GM19395 (cell line): ENCODE results near the gene ITSN2.

Source experiments
- ATAC-seq: cut with Tn5 transposase; IDR thresholded peaks from one replicate; pipeline ENCODE4 v1.9.1; 2021; ENCODE audit warnings: mild to moderate bottlenecking, moderate library complexity; ENCODE audit not compliant: unreplicated experiment

ITSN2 gene

DNA sequence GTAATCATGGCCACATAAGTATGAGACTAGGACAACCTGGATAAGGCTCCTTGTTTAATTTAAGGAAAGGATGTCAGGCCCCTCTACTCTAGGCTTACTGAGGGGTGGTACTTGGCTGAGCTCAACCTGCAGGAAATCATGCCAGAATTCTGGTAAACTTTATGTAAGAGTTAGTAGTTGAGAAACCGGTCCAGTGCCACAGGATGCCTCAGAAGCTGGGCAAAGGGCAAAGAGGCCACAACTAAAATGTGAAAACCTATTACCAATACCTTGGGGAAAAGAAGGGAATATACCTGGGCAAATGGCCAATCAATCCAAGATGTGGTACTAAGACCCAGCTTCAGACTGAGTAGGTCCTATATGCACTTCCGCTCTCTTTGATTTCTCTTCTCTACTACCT lies 86.7 kb downstream of the ITSN2 start:
- ATAC-seq = no peak

DNA sequence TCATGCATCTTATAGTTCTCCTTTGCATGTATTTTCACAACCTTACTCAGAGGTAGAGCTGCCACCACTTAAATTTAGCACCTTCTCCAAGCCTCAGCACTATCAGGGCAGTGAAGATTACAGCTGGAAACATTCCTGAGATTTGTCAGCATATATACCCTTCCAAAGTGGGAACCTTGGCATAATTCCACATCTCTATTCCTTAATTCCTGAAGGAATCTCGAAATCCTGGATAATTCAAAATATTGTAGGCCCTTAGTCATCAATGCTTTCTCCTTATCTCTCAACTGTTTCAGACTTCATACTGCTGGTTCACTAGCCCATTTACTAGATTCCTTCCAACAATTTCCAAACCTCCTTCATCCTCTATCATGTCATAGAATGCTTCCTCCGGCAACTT lies 87.4 kb downstream of the ITSN2 start:
- no peak for ATAC-seq

DNA sequence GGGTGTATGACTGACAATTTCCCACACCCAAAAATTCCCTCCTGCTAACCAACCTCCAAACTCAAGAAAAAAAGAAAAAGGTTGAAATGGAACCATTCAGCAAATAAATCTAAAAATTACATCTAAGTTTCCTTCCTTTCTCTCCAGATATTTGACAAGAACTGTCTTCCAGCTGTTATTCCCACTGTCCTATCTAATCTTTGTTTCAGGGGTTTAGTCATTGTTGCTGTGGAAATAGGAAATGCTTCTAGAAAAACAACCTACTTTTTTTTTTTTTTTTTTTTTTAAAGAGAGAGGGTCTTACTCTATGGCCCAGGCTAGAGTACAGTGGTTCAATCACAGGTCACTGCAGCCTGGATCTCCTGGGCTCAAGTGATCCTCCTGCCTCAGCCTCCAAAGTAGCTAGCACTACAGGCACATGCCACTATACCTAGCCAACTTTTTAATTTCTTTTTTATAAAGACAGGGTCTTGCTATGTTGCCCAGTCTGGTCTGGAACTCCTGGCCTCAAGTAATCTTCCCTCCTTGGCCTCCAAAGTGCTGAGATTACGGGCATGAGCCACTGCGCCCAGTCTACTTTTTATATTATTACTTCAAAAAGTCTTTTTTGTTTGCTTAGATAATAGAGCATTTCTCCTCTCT lies 88.1 kb downstream of the ITSN2 start:
- no peak for ATAC-seq

DNA sequence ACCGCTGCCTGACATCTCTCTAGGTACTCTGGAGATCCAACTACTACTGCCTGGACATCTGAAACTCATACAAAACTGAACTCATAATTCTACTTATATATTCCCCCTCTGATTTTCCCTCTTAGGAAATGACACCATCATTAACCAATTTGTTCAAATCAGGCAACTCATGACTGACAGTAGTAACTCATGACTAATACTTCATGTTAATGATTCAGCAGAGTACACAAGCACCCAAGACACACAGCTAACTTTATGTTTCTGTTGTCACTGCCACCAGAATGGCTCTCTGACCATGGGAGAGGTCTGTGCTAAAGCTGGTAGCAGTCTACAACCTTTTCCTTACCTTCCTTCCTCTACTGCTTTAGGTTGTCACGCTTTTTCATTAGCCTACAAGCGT lies 91.1 kb downstream of the ITSN2 start:
- no peak for ATAC-seq

DNA sequence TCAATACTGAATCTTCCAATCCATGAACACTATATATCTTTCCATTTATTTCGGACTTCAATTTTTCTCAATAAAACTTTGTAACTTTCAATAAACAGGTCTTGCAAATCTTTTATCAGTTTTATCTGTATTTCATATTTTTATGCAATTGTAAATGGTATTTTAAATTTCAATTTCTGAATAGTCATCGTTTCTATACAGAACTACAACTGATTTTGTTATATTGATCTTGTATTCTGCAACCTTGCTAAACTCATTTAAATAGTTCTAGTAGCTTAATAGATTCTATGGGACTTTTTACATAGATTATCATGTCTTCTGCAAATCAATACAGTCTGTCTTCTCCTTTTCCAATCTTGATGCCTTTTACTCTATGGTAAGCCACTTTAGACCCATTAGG lies 95.1 kb downstream of the ITSN2 start:
- no peak for ATAC-seq

DNA sequence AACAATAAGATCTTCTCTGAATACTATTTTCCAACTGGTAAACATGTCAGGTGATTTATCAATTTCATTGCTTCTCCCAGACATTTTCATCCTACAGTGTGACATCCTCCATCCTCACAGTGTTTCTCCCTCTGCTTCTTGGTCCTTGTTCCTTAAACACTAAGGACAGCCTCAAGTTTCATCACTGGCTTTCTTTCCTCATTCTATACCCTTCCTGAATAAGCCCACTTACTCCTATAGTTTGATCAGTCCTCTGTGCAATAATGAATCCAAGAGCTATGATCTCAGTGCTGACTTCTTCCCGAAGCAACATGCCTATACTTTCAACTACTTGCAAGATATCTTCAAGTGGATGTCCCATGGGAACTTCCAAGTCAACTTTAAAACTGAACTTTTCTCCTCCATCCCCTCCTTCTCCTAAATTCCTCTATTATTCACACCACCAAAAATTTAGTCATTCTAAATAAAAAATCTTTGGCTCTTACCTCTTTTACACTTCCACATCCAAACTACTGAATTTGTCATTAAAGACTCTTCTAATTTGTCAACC lies 97.8 kb downstream of the ITSN2 start:
- no peak for ATAC-seq

DNA sequence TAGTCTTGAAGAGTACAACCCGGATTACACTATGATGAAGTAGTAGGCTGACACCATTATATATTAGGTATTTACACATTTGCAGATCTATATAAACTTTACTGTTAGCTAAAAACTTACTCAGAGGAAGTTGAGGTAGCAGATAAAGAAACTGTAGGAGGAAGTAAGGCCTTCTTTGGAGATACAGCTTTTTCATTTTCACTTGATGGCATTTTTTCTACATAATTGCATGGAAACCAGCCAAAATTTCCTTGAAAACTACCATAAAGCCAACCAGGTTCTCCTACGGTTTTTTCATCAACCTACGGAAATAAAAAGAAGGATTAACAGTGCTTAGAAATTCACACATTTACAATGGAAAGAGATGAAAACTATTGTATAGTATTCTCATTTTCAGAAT lies 98.9 kb downstream of the ITSN2 start:
- no peak for ATAC-seq

DNA sequence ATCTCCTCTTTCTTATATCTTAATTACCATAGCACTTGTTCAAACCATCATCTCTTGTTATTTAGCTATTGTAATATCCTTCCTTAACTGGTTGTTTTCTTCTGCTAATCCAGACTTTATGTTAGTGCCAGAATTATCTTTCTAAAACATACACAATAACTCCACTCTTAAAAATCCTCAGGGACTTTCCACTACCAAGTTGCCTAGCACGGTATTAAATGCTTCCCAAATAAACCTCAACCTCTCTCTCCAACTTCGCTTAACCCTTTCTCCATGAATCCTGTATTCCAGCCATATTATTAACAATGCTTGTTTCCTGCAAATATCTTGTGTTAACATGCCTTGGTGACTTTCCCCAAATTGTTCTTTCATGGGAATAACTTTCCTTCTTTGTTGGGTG lies 101.0 kb downstream of the ITSN2 start:
- no peak for ATAC-seq

DNA sequence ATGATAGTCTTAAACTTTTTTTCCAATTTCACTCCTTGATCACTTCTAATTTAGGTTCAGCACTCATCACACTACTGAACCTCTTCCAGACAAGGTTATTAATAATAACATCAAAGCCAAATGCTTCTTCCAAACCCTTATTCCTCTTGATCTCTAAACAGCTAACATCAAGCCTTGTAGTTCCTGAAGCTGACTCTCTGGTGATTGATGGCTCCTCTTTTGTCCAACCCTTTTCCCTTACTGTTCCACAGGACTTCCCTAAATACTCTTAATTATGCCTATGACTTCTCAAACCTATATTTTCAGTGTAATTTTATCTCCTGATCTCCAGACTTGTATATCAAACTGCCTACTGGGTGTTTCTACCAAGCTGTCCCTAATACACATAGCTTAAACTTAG lies 101.6 kb downstream of the ITSN2 start:
- no peak for ATAC-seq

DNA sequence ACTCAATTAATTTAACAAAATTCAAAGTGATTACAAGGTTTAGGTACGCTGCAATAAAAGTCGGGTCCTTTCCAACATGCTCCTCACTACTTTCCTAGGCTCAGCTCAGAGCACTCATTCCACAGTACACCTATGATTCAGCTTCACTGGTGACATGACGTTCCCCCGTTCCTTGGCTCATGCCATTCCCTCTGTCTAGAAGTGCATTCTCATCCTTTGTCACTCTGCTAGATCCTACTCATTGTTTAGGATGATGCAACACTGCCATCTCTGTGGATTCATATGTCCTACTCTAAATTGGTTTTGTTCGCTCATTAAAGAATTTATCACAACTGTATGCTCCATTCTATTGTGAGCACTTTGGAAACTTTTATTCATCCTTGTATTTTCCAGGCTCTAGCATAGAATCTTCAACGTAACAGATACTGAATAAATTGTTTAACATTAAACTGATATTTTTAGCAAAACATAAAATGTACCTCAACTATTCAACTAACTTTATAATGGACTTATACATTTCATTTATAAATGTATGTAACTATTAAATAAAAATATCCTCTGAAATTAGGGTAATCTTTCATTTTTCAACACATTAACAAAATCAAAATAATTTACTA lies 106.9 kb downstream of the ITSN2 start:
- no peak for ATAC-seq

DNA sequence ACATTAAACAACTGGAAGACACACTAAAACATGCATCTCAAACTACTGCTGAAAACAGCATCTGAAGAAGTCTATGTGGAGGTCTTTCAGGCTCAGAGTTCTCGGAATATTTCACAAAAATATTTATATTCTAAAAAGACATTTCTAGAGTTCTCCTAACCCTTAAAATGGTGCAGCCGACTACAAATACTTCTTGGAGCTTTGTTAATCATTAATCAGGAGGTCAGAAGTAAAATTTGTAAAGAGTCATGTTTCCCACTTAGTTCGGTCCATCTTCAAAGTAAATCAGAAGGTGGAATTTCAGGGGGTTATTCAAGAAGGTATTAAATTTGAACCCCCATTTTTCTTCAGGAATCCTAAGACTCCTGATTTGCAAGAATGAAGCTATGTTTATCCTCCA lies 112.7 kb downstream of the ITSN2 start:
- ATAC-seq = no peak

DNA sequence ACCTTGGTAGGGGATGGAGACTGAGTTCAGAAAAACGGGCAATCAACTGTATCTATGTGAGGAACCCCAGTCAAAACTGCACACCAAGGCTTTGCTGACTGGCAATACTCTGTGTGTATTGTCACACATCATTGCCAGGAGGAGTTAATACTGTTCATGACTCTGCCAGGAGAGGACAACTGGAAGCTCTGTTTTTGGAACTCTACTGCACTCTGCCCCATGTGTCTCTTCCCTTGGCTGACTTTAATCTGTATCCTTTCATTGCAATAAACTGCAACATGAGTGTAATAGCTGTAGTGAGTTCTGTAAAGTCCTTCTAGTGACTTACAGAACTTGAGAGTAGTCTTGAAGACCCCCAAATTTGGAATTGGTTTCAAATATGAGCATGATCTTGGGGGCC lies 113.2 kb downstream of the ITSN2 start:
- ATAC-seq = no peak

DNA sequence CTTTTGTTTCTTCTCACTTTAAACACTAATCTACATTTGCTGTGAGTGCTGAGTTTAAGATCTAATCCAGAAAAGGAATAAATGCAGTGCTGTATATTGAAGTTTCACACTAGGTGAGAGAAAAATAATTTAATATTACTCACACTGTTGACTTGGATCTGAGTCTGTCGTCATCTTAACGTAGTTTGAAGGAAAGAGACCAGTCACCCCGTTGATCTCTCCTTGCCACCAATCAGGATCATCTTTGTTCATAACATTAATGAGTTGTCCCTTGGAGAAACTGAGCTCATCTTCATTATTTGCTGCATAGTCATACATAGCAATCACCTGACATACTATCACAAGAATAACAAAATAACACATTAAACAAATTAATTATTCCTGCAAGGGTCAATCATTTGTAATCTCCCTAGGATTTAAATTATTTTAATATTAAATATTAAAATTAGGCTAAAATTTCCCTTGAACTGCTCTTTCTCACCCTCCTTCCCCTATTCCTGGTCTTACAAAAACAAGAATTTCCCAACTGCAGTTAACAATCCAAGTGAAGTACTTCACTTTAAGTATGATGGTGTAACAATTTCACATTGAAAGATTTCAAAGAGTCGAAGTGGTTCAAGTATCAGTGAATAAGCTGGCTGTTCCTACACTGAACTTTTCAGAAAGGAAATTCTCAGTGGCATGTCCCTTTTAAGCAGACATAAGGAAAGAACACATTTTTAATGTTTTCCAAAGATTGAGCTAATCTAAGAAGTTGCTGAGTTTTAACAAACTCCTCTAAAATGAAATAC lies 114.2 kb downstream of the ITSN2 start:
- no peak for ATAC-seq

DNA sequence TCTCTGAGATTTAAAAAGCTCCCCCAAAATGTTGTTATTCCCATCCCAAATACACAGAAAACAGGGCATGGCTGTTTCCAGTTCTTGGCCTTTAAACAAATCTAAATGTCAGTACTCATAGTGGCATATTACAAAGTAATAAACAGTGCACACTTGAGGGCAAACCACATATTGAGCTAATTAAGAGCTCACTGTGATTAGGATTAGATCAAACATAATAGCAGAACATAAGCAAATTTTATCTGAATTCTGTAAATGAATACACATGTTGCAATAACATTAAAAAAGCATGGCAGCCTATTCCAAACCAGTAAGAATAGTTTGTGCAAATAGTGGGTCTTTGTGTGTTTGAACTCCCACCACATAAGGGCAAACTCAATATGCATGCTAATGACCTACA lies 118.8 kb downstream of the ITSN2 start:
- no peak for ATAC-seq

DNA sequence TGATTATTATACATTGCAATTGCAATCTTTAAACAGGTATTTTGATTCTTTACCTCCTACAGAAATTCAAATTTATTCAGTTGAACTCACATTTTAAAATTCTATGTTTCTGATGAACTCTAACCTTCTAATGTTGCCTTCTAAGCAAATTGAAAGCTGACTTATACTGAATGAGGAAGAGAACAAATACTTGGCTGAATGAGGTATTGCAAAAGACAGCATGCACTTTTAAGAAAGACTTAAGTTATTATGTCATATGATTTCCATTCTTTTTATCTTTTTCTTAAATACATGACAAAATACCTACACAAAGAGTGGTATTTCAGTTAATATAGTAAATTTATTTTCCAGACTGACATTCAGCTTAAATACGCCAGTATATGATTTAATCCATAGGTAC lies 120.8 kb downstream of the ITSN2 start:
- ATAC-seq = no peak

DNA sequence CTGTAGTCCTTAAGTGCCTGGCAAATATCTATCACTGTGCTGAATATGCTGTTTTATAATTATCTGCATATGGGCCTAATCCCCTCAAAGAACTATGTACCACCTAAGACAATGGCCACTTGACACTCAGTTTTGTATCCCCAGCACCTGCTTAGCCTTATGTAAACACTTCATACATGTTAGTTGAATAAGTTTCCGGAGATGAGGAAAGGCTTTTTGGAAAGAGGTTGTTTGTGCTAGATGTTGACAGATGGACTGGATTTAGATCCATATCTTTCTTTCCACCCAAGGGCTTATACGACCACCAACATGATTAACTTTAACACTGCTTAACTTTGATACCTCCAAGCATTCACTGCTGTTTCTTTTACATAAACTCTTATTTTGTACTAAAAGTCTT lies 122.2 kb downstream of the ITSN2 start:
- no peak for ATAC-seq

DNA sequence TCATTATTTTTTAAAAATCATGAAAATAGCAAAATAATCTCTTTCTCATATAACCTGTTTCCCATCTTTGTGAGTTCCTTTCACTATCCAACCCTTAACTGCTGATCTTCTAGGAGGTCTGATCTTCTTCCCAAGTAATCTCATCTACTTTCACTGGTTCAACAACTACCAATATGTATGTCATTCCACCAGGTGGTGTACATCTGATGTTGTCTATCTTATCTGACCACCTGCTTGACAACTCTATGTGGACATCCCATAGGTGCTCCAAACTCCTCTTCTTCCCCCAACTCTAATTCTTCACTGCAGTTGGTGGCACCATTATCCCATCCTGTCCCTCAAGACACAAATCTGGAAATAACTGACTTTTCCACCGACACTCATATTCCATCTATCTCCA lies 123.0 kb downstream of the ITSN2 start:
- no peak for ATAC-seq

DNA sequence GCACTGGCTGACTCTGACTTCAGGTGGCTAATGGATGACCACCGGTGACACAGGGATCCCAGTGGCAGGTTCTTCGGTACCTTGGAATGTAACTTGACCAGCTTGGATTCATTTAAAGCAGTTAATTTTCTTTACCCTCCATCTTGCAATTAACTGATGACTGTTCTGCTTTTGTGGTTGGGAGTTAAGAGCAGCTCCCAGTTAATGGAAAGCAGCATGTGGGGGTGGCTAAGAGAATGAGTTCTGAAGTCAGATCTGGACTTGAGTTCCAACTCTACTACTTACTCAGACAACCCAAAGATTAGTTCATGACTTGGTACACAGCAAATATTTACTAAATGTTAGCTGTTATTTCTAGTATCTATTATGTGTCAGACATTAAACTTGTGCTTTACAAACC lies 127.0 kb downstream of the ITSN2 start:
- no peak for ATAC-seq

DNA sequence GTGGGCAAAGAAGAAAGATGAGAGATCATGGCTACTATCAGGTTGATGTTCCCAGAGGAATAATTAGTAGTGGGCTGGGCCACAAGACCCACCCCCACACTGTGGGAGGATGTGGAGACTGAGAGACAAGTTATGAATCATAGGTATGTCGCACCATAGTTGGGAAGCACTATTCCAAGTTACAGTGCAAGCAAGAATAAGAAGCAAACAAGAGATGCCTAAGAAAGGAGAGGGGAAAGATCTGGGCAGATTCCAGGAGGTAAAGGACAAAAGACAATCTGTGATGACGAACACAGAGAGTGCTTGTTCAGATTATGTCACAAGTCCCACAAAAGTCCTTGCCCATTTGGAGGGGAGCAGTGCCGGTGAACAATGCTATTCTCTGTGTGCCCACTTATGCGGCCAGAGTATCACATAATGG lies 128.9 kb downstream of the ITSN2 start:
- ATAC-seq = no peak

DNA sequence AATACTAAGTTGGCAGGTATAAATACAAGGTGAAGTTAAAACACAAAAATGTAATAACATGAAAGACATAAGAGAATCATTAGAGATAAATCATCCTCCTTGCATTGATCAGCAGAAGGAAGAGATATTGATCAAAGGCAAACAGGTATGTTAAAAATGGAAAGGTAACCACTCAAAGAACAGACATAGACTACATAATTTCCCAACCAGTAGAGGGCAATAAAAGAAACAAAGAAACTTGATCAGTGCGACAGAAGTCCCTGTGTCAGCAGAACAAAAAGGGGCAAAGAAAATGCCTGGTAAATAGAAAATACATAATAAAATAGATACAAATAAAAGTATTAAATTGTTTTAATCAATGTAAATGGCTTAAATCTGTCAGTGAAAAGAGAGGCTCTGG lies 131.9 kb downstream of the ITSN2 start:
- ATAC-seq = no peak

DNA sequence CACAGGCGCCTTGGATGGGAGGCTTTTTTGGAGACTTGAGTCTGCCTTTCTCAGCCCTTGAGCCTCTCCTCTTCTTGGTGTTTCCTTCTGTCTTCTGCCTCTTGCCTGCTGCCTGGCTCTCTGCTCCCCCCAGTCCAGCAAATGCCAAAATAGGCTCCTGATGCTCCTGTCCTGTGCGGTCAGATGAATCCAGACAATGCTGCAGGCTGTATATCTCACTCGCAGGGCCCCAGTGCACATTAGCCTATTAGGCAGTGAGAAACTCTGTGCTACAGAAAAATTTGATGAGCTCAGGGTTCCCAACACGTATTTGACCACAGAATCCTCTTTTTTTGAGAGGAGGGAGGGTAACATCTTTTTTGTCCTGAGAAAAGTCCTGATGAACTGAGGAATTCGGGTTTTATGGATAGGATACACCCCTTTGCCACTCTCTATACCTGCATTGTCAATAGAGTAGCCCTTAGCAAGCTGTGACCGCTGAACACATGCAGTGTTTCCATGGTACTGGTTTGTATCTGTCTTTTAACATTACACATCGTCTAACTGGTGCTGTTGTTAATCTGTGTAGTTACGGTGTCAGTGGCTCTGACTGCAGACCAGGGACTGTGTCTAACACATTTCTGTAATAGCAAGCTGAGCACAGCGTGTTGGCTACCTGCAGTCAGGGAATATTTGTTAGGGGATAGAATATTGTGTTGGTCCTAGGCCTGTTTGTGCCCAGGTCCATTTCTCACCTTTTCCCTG lies 134.7 kb downstream of the ITSN2 start:
- ATAC-seq = no peak
